Keratinocyte (primary cell): ENCODE results near the gene SERPINE2. TPM values are rescaled to one million over a fixed set of nuclear protein-coding genes. Genes with fewer than 3 reads are reported as not detected.

Experiments used
- DNase-seq: peaks from one replicate; pipeline ENCODE4 v3.0.0-alpha.2; 2011; ENCODE audit warnings: low read depth, missing footprints, low spot score
- FAIRE-seq: peaks from 2 replicates; lab custom pipeline; 2011; peaks lifted over from hg19 to GRCh38; lab: Jason Lieb, UNC
- H2AFZ ChIP-seq: 2 replicates; pipeline ENCODE4 v1.6.0; 2012; ENCODE audit warnings: low read length, control low read depth, inconsistent platforms; ENCODE audit not compliant: control insufficient read depth
- H3K27ac ChIP-seq: 2 replicates; pipeline ENCODE4 v1.5.1; 2011; ENCODE audit warnings: low read length; ENCODE audit not compliant: control insufficient read depth, insufficient read depth
- H3K27me3 ChIP-seq: 3 replicates; pipeline ENCODE4 v1.6.0; 2011; ENCODE audit warnings: low read length; ENCODE audit not compliant: control insufficient read depth, insufficient read depth; ENCODE audit errors: extremely low read depth
- H3K36me3 ChIP-seq, 2 experiments: 2 replicates in 1 of 2; 3 replicates in 1 of 2; pipeline ENCODE4 v1.5.1; 2011; ENCODE audit warnings: low read length in 2 of 2, mild to moderate bottlenecking in 1 of 2; ENCODE audit not compliant: control insufficient read depth in 2 of 2, insufficient read depth in 2 of 2; ENCODE audit errors: extremely low read depth in 1 of 2
- H3K4me1 ChIP-seq: 3 replicates; pipeline ENCODE4 v1.5.1; 2011; ENCODE audit warnings: low read length; ENCODE audit not compliant: control insufficient read depth, insufficient read depth; ENCODE audit errors: extremely low read depth
- H3K4me2 ChIP-seq: 3 replicates; pipeline ENCODE4 v1.6.0; 2011; ENCODE audit warnings: low read depth, low read length; ENCODE audit not compliant: control insufficient read depth, insufficient read depth; ENCODE audit errors: extremely low read depth
- H3K4me3 ChIP-seq, 3 experiments: fragments of 200-600 bp in 1 of 3; sonication (generic) in 1 of 3; 2 replicates in 2 of 3; 3 replicates in 1 of 3; pipeline ENCODE4 v1.5.1; 2011 to 2016; ENCODE audit warnings: low read length in 3 of 3, mild to moderate bottlenecking in 3 of 3, control low read depth in 2 of 3, inconsistent platforms in 1 of 3, low read depth in 1 of 3, mixed read lengths in 1 of 3, mixed run types in 1 of 3, moderate library complexity in 1 of 3; ENCODE audit not compliant: control insufficient read depth in 2 of 3, insufficient read depth in 2 of 3; ENCODE audit errors: extremely low read depth in 1 of 3
- H3K79me2 ChIP-seq: 2 replicates; pipeline ENCODE4 v1.6.0; 2012; ENCODE audit warnings: low read length; ENCODE audit not compliant: control insufficient read depth, insufficient read depth
- H3K9ac ChIP-seq: 3 replicates; pipeline ENCODE4 v1.6.0; 2011; ENCODE audit warnings: low read length; ENCODE audit not compliant: control insufficient read depth, insufficient read depth; ENCODE audit errors: extremely low read depth
- H3K9me1 ChIP-seq: 3 replicates; pipeline ENCODE4 v1.6.0; 2011; ENCODE audit warnings: low read length; ENCODE audit not compliant: control insufficient read depth, insufficient read depth; ENCODE audit errors: extremely low read depth
- H3K9me3 ChIP-seq: 2 replicates; pipeline ENCODE4 v1.5.1; 2012; ENCODE audit warnings: low read depth, low read length; ENCODE audit not compliant: control insufficient read depth
- H4K20me1 ChIP-seq: 3 replicates; pipeline ENCODE4 v1.6.0; 2011; ENCODE audit warnings: low read length; ENCODE audit not compliant: control insufficient read depth, insufficient read depth; ENCODE audit errors: extremely low read depth
- CTCF ChIP-seq, 3 experiments: IDR thresholded peaks in 1 of 3; conservative IDR thresholded peaks in 1 of 3; optimal IDR thresholded peaks in 1 of 3; 2 replicates in 2 of 3; 3 replicates in 1 of 3; pipeline versions ENCODE3 to v1.5.1; 2011; ENCODE audit warnings: low read length in 3 of 3, mild to moderate bottlenecking in 3 of 3, moderate library complexity in 2 of 3, control low read depth in 1 of 3, inconsistent platforms in 1 of 3; ENCODE audit not compliant: insufficient read depth in 2 of 3; ENCODE audit errors: extremely low read depth in 1 of 3
- EZH2 ChIP-seq: IDR thresholded peaks from one replicate; pipeline ENCODE4 v1.6.1; 2012; ENCODE audit warnings: inconsistent platforms, mild to moderate bottlenecking, low read length, moderate library complexity
- dilution Hi-C: fragments of 300-500 bp; cut with MboI; formaldehyde crosslinking; loops from one replicate; pipeline ENCODE4 v1.7.0; 2020; ENCODE audit warnings: low sequenced_read_pairs; ENCODE audit not compliant: extremely low pct_ligation_motif_present
- polyA plus RNA-seq, 5 experiments: library from polyadenylated mRNA; depleted of rRNA in 3 of 5; stranded (reverse) in 3 of 5; stranded (forward) in 1 of 5; unstranded in 1 of 5; fragments of >200 nt; gene quantifications; 1 replicate in 1 of 5; 2 replicates in 3 of 5; 3 replicates in 1 of 5; pipeline versions ENCODE4 v1.2.1 to v1.2.3, GENCODE V29; 2011 to 2012; ENCODE audit warnings: missing spikeins in 2 of 5, low read depth in 1 of 5, low replicate concordance in 1 of 5

Gene SERPINE2
- polyA plus RNA-seq, 1 donor (not counting 4 experiments of a cell fraction or from before 2014, with no cell fraction given), result 306 TPM

GRCh38 chr2:223980803-223981202, 58.3 kb downstream of the SERPINE2 start:
- H3K4me3 ChIP-seq, result no peak overlapping the region
- dilution Hi-C loops, result loop anchor here (25.0 kb wide), 1 partner anchor 306 kb away; no protein-coding TSS in a partner anchor
- H3K36me3 ChIP-seq, result peaks cover 33 to 62% of the 10 kb centered on the region in 2 experiments
- no peak overlapping the region for H3K9ac ChIP-seq
- H4K20me1 ChIP-seq, result no peaks in the 10 kb centered on the region
- H3K4me1 ChIP-seq, result peaks cover 8% of the 10 kb centered on the region
- H3K27me3 ChIP-seq, result no peaks in the 10 kb centered on the region
- FAIRE-seq (no peak), DNase-seq (no peak)
- H2AFZ ChIP-seq, result no peak overlapping the region
- H3K9me1 ChIP-seq, result no peaks in the 10 kb centered on the region
- no peak overlapping the region for H3K27ac ChIP-seq
- no peaks in the 10 kb centered on the region for H3K9me3 ChIP-seq
- H3K79me2 ChIP-seq, result no peaks in the 10 kb centered on the region
- no peak overlapping the region for H3K4me2 ChIP-seq
- TF ChIP-seq EZH2, result no peak
- TF ChIP-seq CTCF (optimal IDR thresholded peaks at IDR 0.05 in 1 of 3, IDR thresholded peaks at IDR 0.05 in 1 of 3, conservative IDR thresholded peaks at IDR 0.05 in 1 of 3; ENCODE audit: extremely low read depth in 1 of 3, insufficient read depth in 2 of 3, low read length in 3 of 3), result no peak

GRCh38 chr2:223980397-223980735, 58.7 kb downstream of the SERPINE2 start:
- H3K9me1 ChIP-seq, result no peaks in the 10 kb centered on the region
- peaks cover 34 to 59% of the 10 kb centered on the region in 2 experiments for H3K36me3 ChIP-seq
- dilution Hi-C loops, result loop anchor here (25.0 kb wide), 1 partner anchor 307 kb away; no protein-coding TSS in a partner anchor

More at GRCh38 chr2:223980397-223980735, 58.7 kb downstream of the SERPINE2 start:
- Histone ChIP-seq H3K4me2 (no peak overlapping the region), H3K4me3 (no peak overlapping the region), H3K79me2 (no peaks in the 10 kb centered on the region), H3K9me3 (no peaks in the 10 kb centered on the region), H3K4me1 (peaks cover 8% of the 10 kb centered on the region), H3K9ac (no peak overlapping the region), H3K27ac (no peak overlapping the region), H3K27me3 (no peaks in the 10 kb centered on the region), H4K20me1 (no peaks in the 10 kb centered on the region), H2AFZ (no peak overlapping the region)
- no peak for FAIRE-seq
- DNase-seq, result no peak
- no peak for TF ChIP-seq EZH2
- TF ChIP-seq CTCF (optimal IDR thresholded peaks at IDR 0.05 in 1 of 3, IDR thresholded peaks at IDR 0.05 in 1 of 3, conservative IDR thresholded peaks at IDR 0.05 in 1 of 3; ENCODE audit: extremely low read depth in 1 of 3, insufficient read depth in 2 of 3, low read length in 3 of 3), result no peak
